ENCODE results near the gene CPE.

GRCh38 chr4:165450871-165451270, 72.1 kb downstream of the CPE start:
- TF ChIP-seq EZH2 (IDR thresholded peaks at IDR 0.05) (no peak), POLR2AphosphoS5 (IDR thresholded peaks at IDR 0.05; ENCODE audit: borderline replicate concordance, low read depth, low read length) (no peak), FOXP2 (optimal IDR thresholded peaks at IDR 0.05; ENCODE audit: control extremely low read depth, extremely low read length, insufficient read depth) (no peak)

Data from SK-N-MC (cell line).